GM21737 (cell line): Measurements from ENCODE around the gene ZRANB1.
A peak's percentile ranks its signal among the peaks of the same experiment; 100 is the strongest.
"Not testable (repeated sequence)": the region's sequence is repeated elsewhere in the genome, so short reads cannot be mapped to it uniquely, and the experiment has no call there.

Experiments
- ATAC-seq: cut with Tn5 transposase; IDR thresholded peaks from one replicate; pipeline ENCODE4 v1.9.1; 2021; ENCODE audit warnings: mild to moderate bottlenecking, moderate library complexity; ENCODE audit not compliant: unreplicated experiment

Gene ZRANB1

DNA sequence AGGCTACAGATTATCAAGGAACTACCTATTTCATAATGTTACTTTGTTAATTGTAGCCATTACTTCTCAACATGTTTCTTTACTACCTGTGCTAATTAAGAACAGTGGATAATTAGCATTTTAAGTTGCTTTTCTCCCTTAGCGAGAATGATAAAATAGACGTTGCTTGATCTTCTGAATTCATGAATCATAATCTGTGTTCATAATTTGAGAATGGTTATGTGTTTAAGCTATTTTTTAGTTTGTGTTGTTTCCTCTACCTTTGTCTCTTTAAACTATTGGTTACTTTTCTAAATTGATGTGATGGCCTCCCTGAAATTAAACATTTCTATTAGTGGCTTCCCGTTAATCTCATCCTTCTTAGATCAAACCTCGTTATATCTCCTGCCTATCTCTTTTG is at the start of gene ZRANB1:
ZRANB1 (plus strand) TSS at position 301 of the 400 bp plus-strand sequence. CDS start 371 bp downstream, outside the sequence.
- no peak for ATAC-seq

DNA sequence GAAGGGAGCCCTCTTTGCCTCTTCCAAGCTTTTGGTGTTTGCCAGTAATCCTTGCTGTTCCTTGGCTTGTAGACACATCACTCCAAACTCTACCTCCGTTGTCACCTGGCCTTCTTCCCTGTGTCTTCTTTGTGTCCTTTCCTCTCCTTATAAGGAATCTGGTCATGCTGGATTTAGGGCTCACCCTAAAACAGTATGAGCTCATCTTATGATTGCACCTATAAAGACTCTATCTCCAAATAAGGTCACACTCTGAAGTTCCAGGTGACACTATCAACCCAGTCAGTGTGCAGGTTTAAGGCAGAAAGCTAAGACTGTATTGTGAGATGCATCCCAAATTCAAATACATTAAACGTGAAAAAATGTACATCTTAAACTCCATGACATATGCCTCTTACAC is 49.0 kb upstream of the ZRANB1 start:
- ATAC-seq: no peak

DNA sequence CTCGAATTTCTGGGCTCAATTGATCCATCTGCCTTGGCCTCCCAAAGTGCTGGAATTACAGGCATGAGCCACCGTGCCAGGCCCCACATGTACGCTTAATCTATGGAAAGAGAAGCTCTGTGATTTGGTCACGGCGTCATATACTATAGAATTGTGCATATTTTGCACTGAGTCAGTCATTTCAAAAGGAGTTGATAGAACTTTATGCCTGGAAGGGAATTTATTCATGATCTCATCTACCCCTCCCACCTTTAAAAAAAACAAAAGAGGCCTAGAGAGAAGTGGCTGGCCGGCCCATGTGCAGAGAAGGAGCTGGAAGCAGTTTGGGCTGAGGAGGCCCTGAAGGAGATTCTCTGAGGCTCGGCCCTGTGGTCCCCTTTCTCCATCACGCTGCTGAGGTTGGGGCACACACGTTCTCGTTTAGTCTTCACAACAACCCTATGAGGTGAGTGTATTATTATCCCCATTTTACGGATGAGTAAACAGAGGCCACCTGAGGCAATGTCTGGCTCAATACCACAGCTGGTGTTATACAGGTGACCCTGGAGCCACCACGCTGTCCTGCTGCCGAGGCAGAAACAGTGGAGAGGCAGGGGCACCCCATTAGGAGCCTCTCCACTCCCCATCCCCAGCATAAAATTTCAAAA is 47.2 kb upstream of the ZRANB1 start:
- ATAC-seq: no peak

DNA sequence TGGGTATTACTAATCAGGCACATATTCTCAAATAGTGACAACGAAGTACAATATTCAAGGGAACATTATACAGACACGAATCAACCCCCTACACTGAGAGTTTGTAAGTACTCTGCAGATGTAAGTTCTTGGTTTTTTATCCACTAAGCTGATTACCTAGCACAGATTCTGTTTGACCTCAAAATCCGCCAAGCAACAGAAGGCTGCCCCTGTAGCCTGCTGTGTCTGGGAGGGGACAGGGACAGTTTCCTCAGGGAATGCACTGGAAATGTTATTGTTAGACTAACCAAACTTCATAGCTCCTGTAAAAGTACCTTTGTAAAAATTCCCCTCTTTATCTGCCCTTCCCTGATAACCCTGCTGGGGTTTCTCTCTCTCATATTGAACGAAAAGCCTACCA is 45.2 kb upstream of the ZRANB1 start:
- ATAC-seq: no peak

DNA sequence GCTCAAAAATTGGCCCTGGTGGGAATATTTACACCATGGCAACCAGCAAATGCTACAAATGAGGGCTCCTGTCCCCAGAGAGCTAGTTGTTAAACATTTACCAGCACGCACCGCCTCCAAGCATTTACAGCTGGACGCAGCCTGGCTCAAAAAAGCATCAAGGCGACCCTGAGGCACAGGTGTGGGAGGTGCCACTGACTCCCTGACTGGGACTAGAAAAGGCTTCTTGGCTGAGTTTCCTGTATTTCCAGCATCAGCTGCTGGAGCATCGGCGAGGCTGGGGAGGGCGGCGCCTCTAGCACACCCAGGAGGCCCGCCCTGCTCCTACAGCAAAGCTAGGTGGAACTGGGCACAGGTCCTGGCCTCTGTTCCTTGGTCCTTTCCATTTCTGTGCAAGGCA is 43.5 kb upstream of the ZRANB1 start:
- ATAC-seq: no peak

DNA sequence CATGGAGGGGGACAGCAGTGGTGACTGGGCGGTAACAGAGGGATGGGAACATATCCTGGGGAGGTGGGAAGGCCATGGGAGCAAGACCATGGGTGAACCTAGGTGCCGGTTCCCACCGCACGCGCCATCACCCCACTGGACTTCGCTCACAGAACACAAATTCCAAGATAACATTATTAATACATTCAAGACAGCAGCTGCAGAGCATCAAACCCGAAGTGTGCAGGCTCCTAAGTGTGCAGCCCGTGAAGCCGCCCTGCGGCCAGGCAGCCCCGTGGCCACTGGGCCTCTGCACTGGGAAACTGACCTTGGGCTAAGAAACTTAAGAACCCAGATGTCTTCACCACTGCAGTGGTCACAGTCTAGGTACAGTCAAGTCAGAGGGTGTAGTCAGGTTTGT is 42.8 kb upstream of the ZRANB1 start:
- no peak for ATAC-seq

DNA sequence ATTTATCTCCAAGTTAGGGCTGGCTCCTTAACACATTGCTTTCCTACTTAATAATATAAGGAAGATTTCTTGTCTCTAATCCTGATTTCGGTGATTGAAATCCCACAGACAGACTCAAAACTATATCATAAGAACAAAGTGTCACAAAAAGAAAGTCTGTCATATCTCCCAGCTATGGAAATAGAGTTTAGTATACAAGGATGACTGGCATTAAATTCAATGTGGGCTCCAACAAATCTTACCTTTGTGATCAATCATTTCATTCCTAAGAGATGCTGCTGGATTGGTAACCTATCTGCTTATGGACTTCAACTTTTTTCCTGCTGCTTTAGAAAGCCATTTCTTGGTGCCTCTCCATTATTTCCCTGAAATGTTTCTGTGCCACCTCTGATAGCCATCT is 39.5 kb upstream of the ZRANB1 start:
- no peak for ATAC-seq

DNA sequence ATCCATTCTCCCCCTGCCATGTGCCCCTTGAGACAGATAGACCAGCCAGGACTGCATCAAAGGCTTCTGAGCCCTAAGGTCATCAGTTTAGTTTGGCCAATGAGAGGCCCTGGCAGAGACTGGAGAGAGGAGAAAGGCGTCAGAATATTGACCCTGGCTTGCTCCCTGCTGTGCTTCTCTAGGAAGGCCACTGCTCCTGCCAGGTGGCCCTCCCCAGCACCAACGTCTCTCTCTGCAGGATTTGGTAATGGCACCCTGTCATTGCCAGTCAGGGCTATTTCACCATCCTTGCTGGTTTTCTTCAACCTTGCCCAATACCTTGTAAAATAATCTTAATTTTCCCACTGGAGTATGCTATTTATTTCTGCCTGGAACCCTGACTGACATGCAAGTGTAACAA is 38.8 kb upstream of the ZRANB1 start:
- no peak for ATAC-seq

DNA sequence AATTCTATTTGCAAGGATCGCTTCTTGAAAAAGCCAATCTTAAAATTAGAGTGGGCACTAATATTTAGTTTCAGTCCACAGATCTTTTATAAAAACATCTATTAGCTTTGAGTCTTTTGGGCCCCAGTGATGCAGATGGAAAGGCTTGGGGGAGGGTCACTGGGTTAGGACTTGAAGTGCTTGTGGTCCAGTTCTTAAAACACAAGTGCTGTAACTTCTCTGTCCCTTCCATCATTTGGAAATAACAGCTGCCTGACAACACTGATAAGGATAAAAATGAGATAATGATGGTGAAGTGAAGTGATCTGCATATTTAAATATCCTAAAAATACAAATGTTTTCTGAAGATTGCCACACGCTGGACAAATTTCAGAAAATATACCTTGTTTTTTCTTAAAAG is 37.1 kb upstream of the ZRANB1 start:
- no peak for ATAC-seq

DNA sequence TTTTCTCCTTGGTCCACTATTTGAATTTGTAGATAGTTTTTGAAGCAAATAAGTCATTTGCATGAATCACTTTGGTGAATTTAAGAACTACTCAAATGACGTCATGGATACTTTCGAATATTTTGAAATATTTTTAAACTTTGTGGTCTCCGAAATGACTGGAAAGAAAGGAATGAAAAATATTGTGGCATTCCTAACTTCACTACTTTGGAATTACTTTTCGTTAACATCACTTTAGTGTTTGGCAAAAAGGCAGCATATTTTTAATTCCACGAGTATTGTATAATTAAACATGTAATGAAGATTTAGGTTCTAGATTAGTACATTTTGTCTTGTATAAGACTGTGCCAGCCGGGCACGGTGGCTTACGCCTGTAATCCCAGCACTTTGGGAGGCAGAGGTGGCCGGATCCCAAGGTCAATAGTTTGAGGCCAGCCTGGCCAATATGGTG is 35.3 kb upstream of the ZRANB1 start:
- ATAC-seq: no peak

DNA sequence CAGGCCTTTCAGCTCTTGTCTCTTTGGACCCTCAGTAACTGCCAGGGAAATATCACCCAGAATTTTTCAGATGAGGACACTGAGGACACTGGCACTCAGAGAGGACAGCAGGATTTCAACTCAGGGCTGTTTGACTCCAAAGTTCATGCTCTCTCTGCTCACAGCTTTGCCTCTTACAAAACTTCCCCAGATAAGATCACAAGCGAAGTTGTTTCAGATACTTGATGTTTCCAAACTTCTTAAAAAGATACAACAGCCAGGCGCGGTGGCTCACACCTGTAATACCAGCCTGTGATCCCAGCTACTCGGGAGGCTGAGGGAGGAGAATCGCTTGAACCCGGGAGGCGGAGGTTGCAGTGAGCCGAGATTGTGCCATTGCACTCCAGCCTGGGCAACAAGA is 32.4 kb upstream of the ZRANB1 start:
- ATAC-seq: no peak

DNA sequence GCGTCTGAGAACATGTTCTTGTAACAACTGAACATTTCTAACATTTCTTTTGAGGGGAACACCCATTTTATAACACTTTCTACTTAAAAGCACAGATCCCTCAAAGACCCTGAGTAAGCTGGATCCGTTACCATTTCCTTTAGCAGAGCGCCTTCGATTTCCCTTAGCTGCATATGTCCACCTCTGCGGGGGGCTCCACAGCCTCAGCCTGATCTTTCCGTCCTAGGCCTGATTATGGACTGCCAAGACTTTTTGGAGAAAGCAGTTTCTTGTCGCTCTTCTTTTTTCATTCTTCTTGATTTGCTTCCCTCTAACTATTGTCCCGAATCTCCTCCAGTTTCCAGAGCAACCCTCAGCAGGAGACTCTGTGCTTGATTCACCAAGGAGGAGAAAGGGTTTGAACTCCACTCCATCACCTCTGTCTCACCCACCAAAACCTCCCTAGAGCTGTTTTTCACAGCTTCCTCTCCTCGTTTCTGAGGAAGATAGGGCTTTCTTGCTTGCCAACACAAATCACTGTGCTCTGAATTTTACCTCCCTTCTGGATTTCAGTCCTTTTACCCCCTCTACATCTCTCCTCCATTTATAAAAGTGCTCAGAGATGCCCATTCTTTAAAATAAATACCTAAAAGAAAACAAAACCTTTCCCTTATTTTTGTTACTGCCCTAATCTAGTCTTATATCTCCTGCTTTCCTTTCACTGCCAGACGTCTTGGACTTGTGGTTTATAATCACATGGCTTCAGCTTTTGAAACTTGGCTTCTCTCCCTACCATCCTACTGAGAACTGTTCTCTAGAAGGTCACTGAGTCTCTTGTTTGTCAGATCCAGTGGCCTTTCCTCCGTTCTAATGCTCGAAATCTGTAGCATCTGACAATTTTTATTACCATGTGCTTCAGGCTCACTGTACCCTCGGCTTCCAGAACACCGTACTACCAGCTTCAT is 30.5 kb upstream of the ZRANB1 start:
- ATAC-seq: no peak

DNA sequence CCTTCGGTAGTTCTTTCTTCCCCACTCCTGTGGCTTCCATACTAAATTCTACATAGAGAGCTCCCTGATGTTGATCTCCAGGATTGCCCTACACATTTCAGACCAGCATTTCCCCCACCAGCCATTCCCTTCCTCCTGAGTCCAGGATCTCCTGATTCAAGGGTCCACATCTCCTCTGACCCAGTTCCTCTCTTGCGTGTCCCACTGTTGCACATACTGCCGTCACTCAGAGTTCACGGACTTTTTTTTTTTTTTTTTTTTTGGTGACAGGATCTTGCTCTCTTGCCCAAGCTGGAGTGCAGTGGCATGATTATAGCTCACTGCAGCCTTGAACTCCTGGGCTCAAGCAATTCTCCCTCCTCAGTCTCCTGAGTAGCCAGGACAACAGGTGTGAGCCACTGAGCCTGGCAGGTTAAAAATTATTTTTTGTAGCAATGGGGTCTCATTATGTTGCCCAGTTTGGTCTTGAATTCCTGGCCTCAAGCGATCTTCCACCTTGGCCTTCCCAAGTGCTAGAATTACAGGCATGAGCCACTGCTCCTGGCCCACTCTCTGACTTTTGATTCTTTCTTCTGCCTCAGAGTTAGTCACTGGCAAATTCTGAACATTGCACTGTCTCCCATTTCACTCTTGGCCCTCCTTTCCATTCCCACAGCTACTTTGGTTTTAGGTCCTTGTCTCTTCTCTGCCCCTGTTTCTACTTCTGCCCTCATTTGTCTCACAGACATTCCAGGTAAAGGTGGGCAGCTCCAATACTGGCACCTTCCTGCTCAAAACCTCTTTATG is 29.6 kb upstream of the ZRANB1 start:
- no peak for ATAC-seq

DNA sequence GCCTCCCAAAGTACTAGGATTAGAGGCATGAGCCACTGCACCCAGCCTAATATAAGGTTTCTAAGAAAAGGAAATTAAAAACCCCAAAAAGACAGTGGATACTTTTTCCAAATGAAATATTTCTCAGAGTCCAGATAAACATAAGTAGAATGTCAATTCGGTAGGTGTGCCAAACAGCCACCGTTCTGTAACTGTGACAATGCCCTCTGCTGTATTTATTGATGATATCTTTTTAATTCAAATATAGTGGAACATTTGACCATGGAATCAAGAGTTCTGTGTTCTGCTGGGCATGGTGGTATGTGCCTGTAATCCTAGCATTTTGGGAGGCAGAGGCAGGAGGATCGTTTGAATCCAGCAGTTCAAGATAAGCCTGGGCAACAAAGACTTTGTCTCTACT is 28.8 kb upstream of the ZRANB1 start:
- ATAC-seq: no peak

DNA sequence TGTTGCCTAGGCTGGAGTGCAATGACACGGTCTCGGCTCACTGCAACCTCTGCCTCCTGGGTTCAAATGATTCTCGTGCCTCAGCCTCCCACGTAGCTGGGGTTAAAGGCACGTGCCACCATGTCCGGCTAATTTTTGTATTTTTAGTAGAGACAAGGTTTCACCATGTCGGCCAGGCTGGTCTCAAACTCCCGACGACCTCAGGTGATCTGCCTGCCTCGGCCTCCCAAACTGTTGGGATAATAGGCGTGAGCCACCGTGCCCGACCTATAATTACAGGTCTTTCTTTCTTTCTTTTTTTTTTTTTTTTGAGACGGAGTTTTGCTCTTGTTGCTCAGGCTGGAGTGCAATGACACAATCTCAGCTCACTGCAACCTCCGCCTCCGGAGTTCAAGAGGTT is 27.5 kb upstream of the ZRANB1 start:
- ATAC-seq: not testable (repeated sequence)

DNA sequence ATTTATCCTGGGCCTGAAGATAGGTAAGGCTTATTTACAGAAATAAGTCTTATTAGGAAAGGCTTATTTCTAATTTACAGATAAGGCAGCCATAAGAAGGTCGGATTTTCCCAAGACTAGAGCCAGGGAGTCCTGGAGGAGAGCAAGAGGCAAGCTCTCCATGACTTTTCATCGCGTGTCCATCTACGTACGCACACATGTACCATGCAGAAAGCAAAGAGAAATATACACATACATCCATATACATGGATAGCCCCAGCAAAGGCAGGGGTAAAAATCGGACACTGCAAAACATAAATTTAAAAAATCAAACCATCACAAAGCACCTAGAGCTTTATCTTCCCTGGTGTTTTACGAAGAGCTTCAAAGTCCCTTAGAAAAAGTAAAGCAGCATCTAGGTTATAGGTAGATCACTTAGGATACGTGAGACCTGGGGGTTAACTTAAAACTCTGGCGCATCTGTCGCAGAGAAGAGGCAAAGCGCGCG is 25.8 kb upstream of the ZRANB1 start:
- no peak for ATAC-seq

DNA sequence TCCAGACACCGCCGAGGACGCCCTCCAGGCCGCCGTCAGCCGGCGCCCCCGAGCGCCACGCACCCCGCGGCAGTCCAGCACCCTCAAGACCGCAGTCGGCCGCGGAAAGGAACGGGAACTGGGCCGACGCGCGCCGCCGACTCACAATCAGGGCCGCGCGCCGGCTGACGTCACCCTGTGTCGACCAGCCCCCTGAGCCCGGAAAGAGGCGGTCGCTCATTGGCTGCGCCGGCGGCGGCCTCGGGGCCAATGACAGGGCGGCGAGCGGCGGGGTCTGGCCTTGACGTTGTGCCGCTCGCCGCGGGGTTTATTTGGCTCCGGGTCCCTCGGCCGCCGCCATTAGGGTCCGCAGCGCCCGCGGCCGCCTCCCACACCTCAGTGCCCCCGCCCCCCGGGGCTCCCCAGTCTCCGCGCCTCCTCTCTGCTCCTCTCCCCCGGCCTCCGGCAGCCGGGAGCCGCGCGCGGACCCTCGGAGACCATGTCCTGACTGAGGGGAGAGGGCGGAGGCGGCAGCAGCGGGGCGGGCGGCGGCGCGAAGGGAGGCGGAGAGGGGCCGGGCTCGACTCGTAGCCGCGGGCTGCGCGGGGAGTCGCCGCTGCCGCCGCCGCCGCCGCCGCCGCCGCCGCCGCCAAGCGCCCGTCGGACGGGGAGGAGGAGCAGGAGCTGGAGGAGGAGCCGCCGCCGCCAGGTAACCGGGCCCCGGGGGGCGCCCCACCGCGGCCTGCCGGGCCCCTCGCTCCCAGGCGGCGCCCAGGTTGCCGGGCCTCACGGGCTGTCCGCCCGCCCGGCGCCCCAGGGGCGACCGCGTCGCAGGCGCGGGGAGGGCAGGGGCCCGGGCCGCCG is 25.1 kb upstream of the ZRANB1 start:
- ATAC-seq: peak; percentile 93

DNA sequence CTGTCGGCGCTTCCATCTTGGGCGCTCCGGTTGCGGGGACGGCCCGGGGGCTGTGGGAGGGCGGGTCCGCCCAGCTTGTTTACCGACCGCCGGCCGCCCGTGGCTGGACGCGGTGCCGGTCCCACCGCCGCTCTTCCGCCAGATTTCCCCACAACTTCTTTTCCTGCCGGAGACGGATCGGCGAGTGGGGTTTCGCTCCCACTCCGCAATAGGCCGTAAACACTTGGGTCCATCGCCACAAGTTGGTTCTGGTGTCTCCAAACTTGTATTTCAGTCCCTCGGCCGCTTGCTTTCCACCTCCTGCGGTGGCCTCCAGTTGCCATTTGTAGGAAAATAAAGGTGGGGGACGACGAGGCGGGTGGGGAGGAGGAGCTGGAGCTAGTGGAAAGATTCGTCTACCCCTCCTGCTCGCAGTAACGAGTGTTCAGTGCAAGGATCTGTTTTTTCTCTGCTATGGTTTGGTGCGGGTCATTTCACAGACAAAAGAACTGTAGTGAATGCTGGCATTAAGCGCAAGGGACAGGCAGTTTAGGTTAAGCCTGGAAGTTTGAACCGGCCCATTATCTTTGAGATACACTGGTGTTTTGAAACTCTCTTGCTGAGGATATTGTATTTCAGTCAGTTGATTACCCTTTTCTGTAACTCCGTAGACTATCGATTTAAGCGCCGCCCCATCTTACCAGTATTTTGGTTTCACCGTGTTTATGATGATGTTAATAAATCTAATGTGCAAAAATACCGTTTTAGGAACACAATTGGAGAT is 24.3 kb upstream of the ZRANB1 start:
- ATAC-seq: peak; percentile 5

DNA sequence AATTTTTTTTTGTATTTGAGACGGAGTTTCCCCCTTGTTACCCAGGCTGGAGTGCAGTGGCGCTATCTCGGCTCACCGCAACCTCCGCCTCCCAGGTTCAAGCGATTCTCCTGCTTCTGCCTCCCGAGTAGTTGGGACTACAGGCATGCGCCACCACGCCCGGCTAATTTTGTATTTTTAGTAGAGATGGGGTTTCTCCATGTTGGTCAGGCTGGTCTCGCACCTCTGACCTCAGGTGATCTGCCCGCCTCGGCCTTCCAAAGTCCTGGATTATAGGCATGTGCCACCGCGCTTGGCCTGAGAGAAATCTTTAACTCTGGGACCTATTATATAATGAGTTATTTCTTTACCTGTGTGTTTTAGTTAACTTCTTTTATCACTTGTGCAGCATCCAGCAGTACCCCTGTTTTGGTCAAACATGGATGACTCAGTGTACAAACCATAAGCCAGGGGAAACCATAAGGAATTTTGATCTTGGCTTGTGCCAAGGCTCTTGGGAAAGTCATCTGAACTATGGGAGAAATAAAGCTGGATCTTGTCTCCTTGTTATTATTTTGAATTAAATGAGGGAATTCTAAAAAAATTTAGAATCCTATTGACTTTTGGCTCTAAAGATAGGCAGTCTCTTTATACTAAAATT is 23.6 kb upstream of the ZRANB1 start:
- ATAC-seq: no peak
